PC-9 (cell line): Measurements from ENCODE around the gene DLG2.

ENCODE experiments used
- EZH2 ChIP-seq: fragments of 200-600 bp; sonication (generic); IDR thresholded peaks from 2 replicates; pipeline ENCODE4 v1.8.0; 2017; ENCODE audit warnings: antibody characterized with exemption, low read depth
- TF ChIP-seq, protein P1 (sequence below): fragments of 200-600 bp; sonication (generic); conservative IDR thresholded peaks from 2 replicates; pipeline ENCODE4 v1.6.1; 2017; ENCODE audit warnings: mixed run types, antibody characterized with exemption, mild to moderate bottlenecking, moderate library complexity

GRCh38 chr11:84634309-84634708, 992.8 kb downstream of the DLG2 start:
- TF ChIP-seq EZH2: no peak
- TF ChIP-seq, protein P1, sequence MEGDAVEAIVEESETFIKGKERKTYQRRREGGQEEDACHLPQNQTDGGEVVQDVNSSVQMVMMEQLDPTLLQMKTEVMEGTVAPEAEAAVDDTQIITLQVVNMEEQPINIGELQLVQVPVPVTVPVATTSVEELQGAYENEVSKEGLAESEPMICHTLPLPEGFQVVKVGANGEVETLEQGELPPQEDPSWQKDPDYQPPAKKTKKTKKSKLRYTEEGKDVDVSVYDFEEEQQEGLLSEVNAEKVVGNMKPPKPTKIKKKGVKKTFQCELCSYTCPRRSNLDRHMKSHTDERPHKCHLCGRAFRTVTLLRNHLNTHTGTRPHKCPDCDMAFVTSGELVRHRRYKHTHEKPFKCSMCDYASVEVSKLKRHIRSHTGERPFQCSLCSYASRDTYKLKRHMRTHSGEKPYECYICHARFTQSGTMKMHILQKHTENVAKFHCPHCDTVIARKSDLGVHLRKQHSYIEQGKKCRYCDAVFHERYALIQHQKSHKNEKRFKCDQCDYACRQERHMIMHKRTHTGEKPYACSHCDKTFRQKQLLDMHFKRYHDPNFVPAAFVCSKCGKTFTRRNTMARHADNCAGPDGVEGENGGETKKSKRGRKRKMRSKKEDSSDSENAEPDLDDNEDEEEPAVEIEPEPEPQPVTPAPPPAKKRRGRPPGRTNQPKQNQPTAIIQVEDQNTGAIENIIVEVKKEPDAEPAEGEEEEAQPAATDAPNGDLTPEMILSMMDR: no peak
